ENCODE measurements around the gene DNAJC25. TPM values are rescaled to one million over a fixed set of nuclear protein-coding genes. Genes with fewer than 3 reads are reported as not detected.
A peak's percentile ranks its signal among the peaks of the same experiment; 100 is the strongest.
"Not testable (repeated sequence)": the region's sequence is repeated elsewhere in the genome, so short reads cannot be mapped to it uniquely, and the experiment has no call there.

The DNAJC25 gene
- total RNA-seq, 1 donor from 2014 or later: 5.4 TPM

- DNase-seq (ENCODE audit: missing footprints) (peak; percentile 90), ATAC-seq (peak; percentile 95)
- intact Hi-C loops (cut with DNase I): no loop called here
Measured at GRCh38 chr9:111661150-111661801, 30.1 kb downstream of the DNAJC25 start, which contains the start of gene GNG10. Gene GNG10 (plus strand): TSS chr9:111661605. CDS start chr9:111661635, 30 bp downstream.

GRCh38 chr9:111661802-111662521 is 30.8 kb downstream of the DNAJC25 start:
- peak; percentile 81 for DNase-seq (ENCODE audit: missing footprints)
- ATAC-seq: peak; percentile 68
- intact Hi-C loops (cut with DNase I): no loop called here

- no peak for DNase-seq (ENCODE audit: missing footprints)
- intact Hi-C loops (cut with DNase I): no loop called here
- no peak for ATAC-seq
Measured at GRCh38 chr9:111662576-111663300, 31.6 kb downstream of the DNAJC25 start.

GRCh38 chr9:111663301-111663823 is 32.2 kb downstream of the DNAJC25 start:
- intact Hi-C loops (cut with DNase I): no loop called here
- no peak for ATAC-seq

GRCh38 chr9:111668026-111668573 is 37.0 kb downstream of the DNAJC25 start:
- DNase-seq (ENCODE audit: missing footprints) (no peak), ATAC-seq (no peak)
- intact Hi-C loops (cut with DNase I): no loop called here

More at GRCh38 chr9:111663301-111663823, 32.2 kb downstream of the DNAJC25 start:
- DNase-seq (ENCODE audit: missing footprints): no peak

- ATAC-seq; intact Hi-C loops (cut with DNase I): not testable (repeated sequence)
- peak; percentile 42 for DNase-seq (ENCODE audit: missing footprints)
Measured at GRCh38 chr9:111668601-111669000, 37.5 kb downstream of the DNAJC25 start.

- ATAC-seq: no peak
- intact Hi-C loops (cut with DNase I): no loop called here
- no peak for DNase-seq (ENCODE audit: missing footprints)
Measured at GRCh38 chr9:111674319-111674718, 43.2 kb downstream of the DNAJC25 start.

- DNase-seq (ENCODE audit: missing footprints) (no peak), ATAC-seq (no peak)
- intact Hi-C loops (cut with DNase I): no loop called here
Measured at GRCh38 chr9:111676116-111676515, 45.0 kb downstream of the DNAJC25 start.

- DNase-seq (ENCODE audit: missing footprints): peak; percentile 39
- ATAC-seq: no peak
- intact Hi-C loops (cut with DNase I): no loop called here
Measured at GRCh38 chr9:111678293-111678692, 47.2 kb downstream of the DNAJC25 start.

- ATAC-seq (no peak), DNase-seq (ENCODE audit: missing footprints) (no peak)
- intact Hi-C loops (cut with DNase I): no loop called here
Measured at GRCh38 chr9:111679199-111679598, 48.1 kb downstream of the DNAJC25 start.

- DNase-seq (ENCODE audit: missing footprints) (no peak), ATAC-seq (no peak)
- intact Hi-C loops (cut with DNase I): no loop called here
Measured at GRCh38 chr9:111683392-111683791, 52.3 kb downstream of the DNAJC25 start.

GRCh38 chr9:111691672-111692329 is 60.7 kb downstream of the DNAJC25 start:
- intact Hi-C loops (cut with DNase I): loop anchor here (10.0 kb wide), 1 partner anchor 97 kb away; the partner anchor contains the start of gene PTGR1
- no peak for DNase-seq (ENCODE audit: missing footprints)
- ATAC-seq: no peak

- no peak for ATAC-seq
- intact Hi-C loops (cut with DNase I): loop anchor here (10.0 kb wide), 1 partner anchor 102 kb away; the partner anchor contains the start of gene PTGR1
- no peak for DNase-seq (ENCODE audit: missing footprints)
Measured at GRCh38 chr9:111696796-111697195, 65.7 kb downstream of the DNAJC25 start.

GRCh38 chr9:111700776-111701175 is 69.6 kb downstream of the DNAJC25 start:
- intact Hi-C loops (cut with DNase I): no loop called here
- no peak for ATAC-seq
- DNase-seq (ENCODE audit: missing footprints): no peak

Other genes with a start within 250 kb of the DNAJC25 start
- gene ECPAS, start 147.0 kb upstream of the DNAJC25 start, total RNA-seq: 108 TPM
- gene ZNF483, start 106.2 kb upstream of the DNAJC25 start, total RNA-seq: 4.2 TPM
- gene PTGR1, start 31.7 kb upstream of the DNAJC25 start, total RNA-seq: 44.9 TPM
- 28.8 TPM for gene GNG10, start 30.3 kb downstream of the DNAJC25 start, total RNA-seq
- gene SHOC1, start 163.6 kb downstream of the DNAJC25 start, total RNA-seq: not detected